PFSK-1 (cell line): ENCODE results near the gene KIR2DL4.
"Not testable (repeated sequence)": the region's sequence is repeated elsewhere in the genome, so short reads cannot be mapped to it uniquely, and the experiment has no call there.

Experiments
- FOXP2 ChIP-seq: optimal IDR thresholded peaks from 2 replicates; pipeline ENCODE3; 2011; ENCODE audit warnings: borderline replicate concordance, control low read depth, inconsistent platforms; ENCODE audit not compliant: insufficient read depth; ENCODE audit errors: extremely low read length, extremely low read depth
- POLR2AphosphoS5 ChIP-seq: IDR thresholded peaks from 2 replicates; pipeline ENCODE4 v1.6.1; 2012; ENCODE audit warnings: low read depth, mild to moderate bottlenecking, control low read depth, low read length, moderate library complexity
- SIN3A ChIP-seq: IDR thresholded peaks from 2 replicates; pipeline ENCODE4 v1.6.1; 2012; ENCODE audit warnings: mild to moderate bottlenecking, low read length, moderate library complexity, borderline replicate concordance; ENCODE audit not compliant: insufficient read depth
- TAF1 ChIP-seq: IDR thresholded peaks from 2 replicates; pipeline ENCODE4 v1.6.1; 2012; ENCODE audit warnings: low read length, control low read depth, borderline replicate concordance; ENCODE audit not compliant: insufficient read depth
- TF ChIP-seq, protein P1 (sequence below), 2 experiments: IDR thresholded peaks; 2 replicates each; pipeline versions ENCODE4 v1.6.1 to v1.8.0; 2011 to 2012; ENCODE audit warnings: low read depth in 2 of 2, low read length in 2 of 2, control low read depth in 1 of 2, inconsistent platforms in 1 of 2, mild to moderate bottlenecking in 1 of 2, moderate library complexity in 1 of 2; ENCODE audit not compliant: insufficient read depth in 1 of 2

The KIR2DL4 gene

DNA sequence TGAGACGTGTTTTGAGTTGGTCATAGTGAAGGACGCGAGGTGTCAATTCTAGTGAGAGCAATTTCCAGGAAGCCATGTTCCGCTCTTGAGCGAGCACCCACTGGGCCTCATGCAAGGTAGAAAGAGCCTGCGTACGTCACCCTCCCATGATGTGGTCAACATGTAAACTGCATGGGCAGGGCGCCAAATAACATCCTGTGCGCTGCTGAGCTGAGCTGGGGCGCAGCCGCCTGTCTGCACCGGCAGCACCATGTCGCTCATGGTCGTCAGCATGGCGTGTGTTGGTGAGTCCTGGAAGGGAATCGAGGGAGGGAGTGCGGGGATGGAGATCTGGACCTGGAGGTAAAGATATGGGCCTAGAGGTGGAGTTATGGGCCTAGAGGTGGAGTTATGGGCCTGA lies 12.8 kb downstream of the KIR2DL4 start, which contains the start of gene KIR3DL1:
KIR3DL1 (plus strand) TSS at position 218 of the 400 bp plus-strand sequence.
- TF ChIP-seq TAF1, FOXP2: not testable (repeated sequence)
- TF ChIP-seq, protein P1, sequence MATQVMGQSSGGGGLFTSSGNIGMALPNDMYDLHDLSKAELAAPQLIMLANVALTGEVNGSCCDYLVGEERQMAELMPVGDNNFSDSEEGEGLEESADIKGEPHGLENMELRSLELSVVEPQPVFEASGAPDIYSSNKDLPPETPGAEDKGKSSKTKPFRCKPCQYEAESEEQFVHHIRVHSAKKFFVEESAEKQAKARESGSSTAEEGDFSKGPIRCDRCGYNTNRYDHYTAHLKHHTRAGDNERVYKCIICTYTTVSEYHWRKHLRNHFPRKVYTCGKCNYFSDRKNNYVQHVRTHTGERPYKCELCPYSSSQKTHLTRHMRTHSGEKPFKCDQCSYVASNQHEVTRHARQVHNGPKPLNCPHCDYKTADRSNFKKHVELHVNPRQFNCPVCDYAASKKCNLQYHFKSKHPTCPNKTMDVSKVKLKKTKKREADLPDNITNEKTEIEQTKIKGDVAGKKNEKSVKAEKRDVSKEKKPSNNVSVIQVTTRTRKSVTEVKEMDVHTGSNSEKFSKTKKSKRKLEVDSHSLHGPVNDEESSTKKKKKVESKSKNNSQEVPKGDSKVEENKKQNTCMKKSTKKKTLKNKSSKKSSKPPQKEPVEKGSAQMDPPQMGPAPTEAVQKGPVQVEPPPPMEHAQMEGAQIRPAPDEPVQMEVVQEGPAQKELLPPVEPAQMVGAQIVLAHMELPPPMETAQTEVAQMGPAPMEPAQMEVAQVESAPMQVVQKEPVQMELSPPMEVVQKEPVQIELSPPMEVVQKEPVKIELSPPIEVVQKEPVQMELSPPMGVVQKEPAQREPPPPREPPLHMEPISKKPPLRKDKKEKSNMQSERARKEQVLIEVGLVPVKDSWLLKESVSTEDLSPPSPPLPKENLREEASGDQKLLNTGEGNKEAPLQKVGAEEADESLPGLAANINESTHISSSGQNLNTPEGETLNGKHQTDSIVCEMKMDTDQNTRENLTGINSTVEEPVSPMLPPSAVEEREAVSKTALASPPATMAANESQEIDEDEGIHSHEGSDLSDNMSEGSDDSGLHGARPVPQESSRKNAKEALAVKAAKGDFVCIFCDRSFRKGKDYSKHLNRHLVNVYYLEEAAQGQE (IDR thresholded peaks at IDR 0.05; ENCODE audit: insufficient read depth in 1 of 2, low read depth in 2 of 2, low read length in 2 of 2), result not testable (repeated sequence)

DNA sequence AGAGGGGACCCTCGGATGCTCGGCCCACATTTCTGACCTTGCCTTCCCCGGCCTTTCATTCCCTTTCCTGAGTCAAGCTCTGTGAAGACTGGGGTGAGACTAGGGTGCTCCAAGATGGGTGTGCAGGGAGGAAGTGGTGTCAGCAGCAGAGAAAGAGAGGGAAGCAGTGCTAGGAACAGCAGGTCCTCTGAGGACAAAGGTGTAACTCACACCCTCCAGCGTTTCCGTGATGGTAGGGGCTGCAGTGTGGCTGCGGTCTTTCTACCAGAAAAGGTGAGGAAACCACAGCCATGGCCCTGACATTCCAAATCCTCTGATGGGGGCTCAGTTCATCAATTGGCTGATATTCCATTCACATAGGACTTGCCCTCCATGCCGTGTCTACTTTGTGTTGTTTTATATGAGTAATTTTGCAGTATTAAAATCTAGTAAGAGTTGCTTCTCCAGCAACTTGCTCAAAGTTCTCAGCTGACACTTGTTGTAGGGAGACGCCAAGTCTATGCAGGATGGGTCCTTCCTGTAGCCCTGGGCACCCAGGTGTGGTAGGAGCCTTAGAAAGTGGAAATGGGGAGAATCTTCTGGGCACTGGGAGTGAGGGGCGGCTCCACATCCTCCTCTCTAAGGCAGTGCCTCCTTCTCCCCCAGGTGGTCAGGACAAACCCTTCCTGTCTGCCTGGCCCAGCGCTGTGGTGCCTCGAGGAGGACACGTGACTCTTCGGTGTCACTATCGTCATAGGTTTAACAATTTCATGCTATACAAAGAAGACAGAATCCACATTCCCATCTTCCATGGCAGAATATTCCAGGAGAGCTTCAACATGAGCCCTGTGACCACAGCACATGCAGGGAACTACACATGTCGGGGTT lies 14.5 kb downstream of the KIR2DL4 start:
- TF ChIP-seq SIN3A (no peak), FOXP2 (no peak), POLR2AphosphoS5 (no peak), TAF1 (no peak)
- TF ChIP-seq, protein P1 (IDR thresholded peaks at IDR 0.05; ENCODE audit: insufficient read depth in 1 of 2, low read depth in 2 of 2, low read length in 2 of 2), result no peak

DNA sequence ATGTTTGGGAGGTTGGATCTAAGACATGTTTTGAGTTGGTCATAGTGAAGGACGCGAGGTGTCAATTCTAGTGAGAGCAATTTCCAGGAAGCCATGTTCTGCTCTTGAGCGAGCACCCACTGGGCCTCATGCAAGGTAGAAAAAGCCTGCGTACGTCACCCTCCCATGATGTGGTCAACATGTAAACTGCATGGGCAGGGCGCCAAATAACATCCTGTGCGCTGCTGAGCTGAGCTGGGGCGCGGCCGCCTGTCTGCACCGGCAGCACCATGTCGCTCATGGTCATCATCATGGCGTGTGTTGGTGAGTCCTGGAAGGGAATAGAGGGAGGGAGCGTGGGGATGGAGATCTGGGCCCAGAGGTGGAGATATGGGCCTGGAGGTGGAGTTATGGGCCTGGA lies 29.1 kb downstream of the KIR2DL4 start, which contains the start of gene KIR2DS4:
KIR2DS4 (plus strand) TSS at position 181 of the 400 bp plus-strand sequence.
- TF ChIP-seq SIN3A, POLR2AphosphoS5, TAF1: not testable (repeated sequence)

DNA sequence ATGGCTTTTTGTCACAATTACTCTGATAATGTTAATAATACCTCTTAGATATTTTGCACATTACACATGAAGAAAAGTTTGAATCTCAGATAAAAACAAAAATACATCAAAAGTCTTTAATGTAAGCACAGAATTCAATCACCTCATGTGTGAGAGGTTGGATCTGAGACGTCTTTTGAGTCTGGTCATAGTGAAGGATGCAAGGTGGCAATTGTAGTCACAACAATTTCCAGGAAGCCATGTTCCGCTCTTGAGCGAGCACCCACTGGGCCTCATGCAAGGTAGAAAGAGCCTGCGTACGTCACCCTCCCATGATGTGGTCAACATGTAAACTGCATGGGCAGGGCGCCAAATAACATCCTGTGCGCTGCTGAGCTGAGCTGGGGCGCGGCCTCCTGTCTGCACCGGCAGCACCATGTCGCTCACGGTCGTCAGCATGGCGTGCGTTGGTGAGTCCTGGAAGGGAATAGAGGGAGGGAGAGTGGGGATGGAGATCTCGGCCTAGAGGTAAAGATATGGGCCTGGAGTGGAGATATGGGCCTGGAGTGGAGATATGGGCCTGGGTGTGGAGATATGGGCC lies 46.7 kb downstream of the KIR2DL4 start, which contains the start of gene KIR3DL2:
KIR3DL2 (plus strand) TSS at position 383 of the 580 bp plus-strand sequence; CDS start at position 416, 33 bp downstream.
- not testable (repeated sequence) for TF ChIP-seq FOXP2, TAF1
- TF ChIP-seq, protein P1 (IDR thresholded peaks at IDR 0.05; ENCODE audit: insufficient read depth in 1 of 2, low read depth in 2 of 2, low read length in 2 of 2), result not testable (repeated sequence)

DNA sequence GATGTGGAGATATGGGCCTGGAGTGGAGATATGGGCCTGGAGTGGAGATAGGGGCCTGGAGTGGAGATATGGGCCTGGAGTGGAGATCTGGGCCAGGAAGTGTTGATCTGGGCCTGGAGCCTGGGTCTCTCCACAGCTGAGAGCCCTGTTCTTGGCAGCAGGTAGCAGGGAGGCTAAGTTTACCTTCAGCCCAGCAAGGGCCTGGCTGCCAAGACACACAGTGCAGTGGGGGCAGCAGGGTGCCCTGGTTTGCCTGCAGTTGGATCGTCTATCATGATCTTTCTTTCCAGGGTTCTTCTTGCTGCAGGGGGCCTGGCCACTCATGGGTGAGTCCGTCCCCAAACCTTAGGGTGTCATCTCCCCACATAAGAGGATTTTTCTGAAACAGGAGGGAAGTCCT lies 47.5 kb downstream of the KIR2DL4 start:
- TF ChIP-seq, protein P1 (IDR thresholded peaks at IDR 0.05; ENCODE audit: insufficient read depth in 1 of 2, low read depth in 2 of 2, low read length in 2 of 2), result no peak
- TF ChIP-seq FOXP2 (no peak), POLR2AphosphoS5 (no peak), TAF1 (no peak), SIN3A (no peak)
